WI38 (cell line): ENCODE results near the gene TELO2.

ENCODE experiments used
- H3K4me3 ChIP-seq: 2 replicates; pipeline ENCODE4 v1.5.1; 2011; ENCODE audit warnings: low read depth, mild to moderate bottlenecking, control low read depth, low read length
- TF ChIP-seq, protein P1 (sequence below): IDR thresholded peaks from 2 replicates; pipeline ENCODE4 v1.5.1; 2012; ENCODE audit warnings: low read depth, mild to moderate bottlenecking, control low read depth, low read length

Gene TELO2

GRCh38 chr16:1557074-1557473 is 63.9 kb downstream of the TELO2 start:
- TF ChIP-seq, protein P1, sequence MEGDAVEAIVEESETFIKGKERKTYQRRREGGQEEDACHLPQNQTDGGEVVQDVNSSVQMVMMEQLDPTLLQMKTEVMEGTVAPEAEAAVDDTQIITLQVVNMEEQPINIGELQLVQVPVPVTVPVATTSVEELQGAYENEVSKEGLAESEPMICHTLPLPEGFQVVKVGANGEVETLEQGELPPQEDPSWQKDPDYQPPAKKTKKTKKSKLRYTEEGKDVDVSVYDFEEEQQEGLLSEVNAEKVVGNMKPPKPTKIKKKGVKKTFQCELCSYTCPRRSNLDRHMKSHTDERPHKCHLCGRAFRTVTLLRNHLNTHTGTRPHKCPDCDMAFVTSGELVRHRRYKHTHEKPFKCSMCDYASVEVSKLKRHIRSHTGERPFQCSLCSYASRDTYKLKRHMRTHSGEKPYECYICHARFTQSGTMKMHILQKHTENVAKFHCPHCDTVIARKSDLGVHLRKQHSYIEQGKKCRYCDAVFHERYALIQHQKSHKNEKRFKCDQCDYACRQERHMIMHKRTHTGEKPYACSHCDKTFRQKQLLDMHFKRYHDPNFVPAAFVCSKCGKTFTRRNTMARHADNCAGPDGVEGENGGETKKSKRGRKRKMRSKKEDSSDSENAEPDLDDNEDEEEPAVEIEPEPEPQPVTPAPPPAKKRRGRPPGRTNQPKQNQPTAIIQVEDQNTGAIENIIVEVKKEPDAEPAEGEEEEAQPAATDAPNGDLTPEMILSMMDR: no peak
- no peak overlapping the region for H3K4me3 ChIP-seq

- no peak overlapping the region for H3K4me3 ChIP-seq
- TF ChIP-seq, protein P1: no peak
Measured at GRCh38 chr16:1557576-1557975, 64.4 kb downstream of the TELO2 start.

- TF ChIP-seq, protein P1: no peak
- H3K4me3 ChIP-seq: no peak overlapping the region
Measured at GRCh38 chr16:1559446-1559975, 66.4 kb downstream of the TELO2 start.
